Stimulated activated CD4-positive, alpha-beta T cell treated with anti-CD3 and anti-CD28 coated beads, TNF-alpha, amount 100 ng/mL, for 1 hour (primary cell): ENCODE results near the gene GABBR2.
"Not testable (repeated sequence)": the region's sequence is repeated elsewhere in the genome, so short reads cannot be mapped to it uniquely, and the experiment has no call there.

Experiments used
- DNase-seq, 3 donors: peaks; one replicate each; pipeline ENCODE4 v3.0.0-alpha.2; 2020; ENCODE audit warnings: low read depth in 3 of 3, low spot score in 1 of 3

Gene GABBR2

GRCh38 chr9:98516205-98516896 lies 192.4 kb downstream of the GABBR2 start:
- DNase-seq = no peak

- DNase-seq = no peak
These were observed 193.1 kb downstream of the GABBR2 start for GRCh38 chr9:98515506-98516204.

- DNase-seq = no peak
These were observed 193.9 kb downstream of the GABBR2 start for GRCh38 chr9:98514841-98515240.

GRCh38 chr9:98508217-98508919 lies 200.4 kb downstream of the GABBR2 start:
- DNase-seq = not testable (repeated sequence)

- no peak for DNase-seq
These were observed 202.2 kb downstream of the GABBR2 start for GRCh38 chr9:98506422-98507054.

- DNase-seq = no peak
These were observed 204.1 kb downstream of the GABBR2 start for GRCh38 chr9:98504298-98505282.

GRCh38 chr9:98503867-98504266 lies 204.9 kb downstream of the GABBR2 start:
- no peak for DNase-seq

- no peak for DNase-seq
These were observed 205.8 kb downstream of the GABBR2 start for GRCh38 chr9:98502976-98503325.

- no peak for DNase-seq
These were observed 206.3 kb downstream of the GABBR2 start for GRCh38 chr9:98502311-98502975.

- DNase-seq = no peak
These were observed 206.9 kb downstream of the GABBR2 start for GRCh38 chr9:98501819-98502218.

- DNase-seq = not testable (repeated sequence)
These were observed 207.5 kb downstream of the GABBR2 start for GRCh38 chr9:98501259-98501658.

GRCh38 chr9:98500337-98500919 lies 208.3 kb downstream of the GABBR2 start:
- DNase-seq = no peak

GRCh38 chr9:98495530-98495929 lies 213.2 kb downstream of the GABBR2 start:
- DNase-seq = no peak

GRCh38 chr9:98494852-98495251 lies 213.9 kb downstream of the GABBR2 start:
- no peak for DNase-seq

- no peak for DNase-seq
These were observed 216.9 kb downstream of the GABBR2 start for GRCh38 chr9:98491828-98492227.

GRCh38 chr9:98491231-98491651 lies 217.5 kb downstream of the GABBR2 start:
- no peak for DNase-seq

- DNase-seq = no peak
These were observed 220.0 kb downstream of the GABBR2 start for GRCh38 chr9:98488571-98489312.

- DNase-seq = no peak
These were observed 223.0 kb downstream of the GABBR2 start for GRCh38 chr9:98485706-98486105.

- DNase-seq = no peak
These were observed 224.6 kb downstream of the GABBR2 start for GRCh38 chr9:98484162-98484561.
